NOMO-1 (cell line): ENCODE measurements around the gene OR52E5.

Source experiments
- DNase-seq, 2 experiments: peaks; one replicate each; lab custom pipeline; 2025; ENCODE audit not compliant: unreplicated experiment in 2 of 2; lab: John Stamatoyannopoulos, UW

Gene OR52E5

GRCh38 chr11:5932671-5933070 is 39.7 kb downstream of the OR52E5 start:
- no peak for DNase-seq

- no peak for DNase-seq
Measured at GRCh38 chr11:5933116-5933515, 40.1 kb downstream of the OR52E5 start.

- DNase-seq = no peak
Measured at GRCh38 chr11:5937868-5938602, 45.0 kb downstream of the OR52E5 start.

- DNase-seq = no peak
Measured at GRCh38 chr11:5938603-5938965, 45.6 kb downstream of the OR52E5 start.

GRCh38 chr11:5940748-5941147 is 47.7 kb downstream of the OR52E5 start:
- DNase-seq = no peak

- DNase-seq = no peak
Measured at GRCh38 chr11:5941951-5942350, 48.9 kb downstream of the OR52E5 start, which contains the start of gene OR56A3. Gene OR56A3, plus strand, starts transcription at chr11:5942251. Its CDS starts 5,096 bp downstream, at chr11:5947347.
